ENCODE measurements around the gene TBC1D14. TPM values are rescaled to one million over a fixed set of nuclear protein-coding genes. Genes with fewer than 3 reads are reported as not detected.
A peak's percentile ranks its signal among the peaks of the same experiment; 100 is the strongest.

TBC1D14 gene
- total and polyA plus RNA-seq, 9 of the 15 experiments (the other 6 are each of a cell fraction or from before 2014, with no cell fraction given): 2.1 to 59.6 (median 44.8) TPM

GRCh38 chr4:6999172-7000086 is 89.8 kb downstream of the TBC1D14 start (continued):
- 0 out of 2 replicates have a peak, but pooled peaks have one; percentile 19 for TF ChIP-seq L3MBTL2 (IDR thresholded peaks at IDR 0.05)
- TF ChIP-seq PKNOX1 (IDR thresholded peaks at IDR 0.05): peak; percentile 39
- no peak for TF ChIP-seq MTA3 (IDR thresholded peaks at IDR 0.05; ENCODE audit: borderline replicate concordance)
- 0 out of 2 replicates have a peak, but pooled peaks have one; percentile 38 for TF ChIP-seq HDAC2 (IDR thresholded peaks at IDR 0.05)
- TF ChIP-seq VEZF1 (CRISPR knock-in tag; IDR thresholded peaks at IDR 0.05): no peak
- peak; percentile 67 for TF ChIP-seq MYC (IDR thresholded peaks at IDR 0.05; ENCODE audit: low read depth, low read length)
- TF ChIP-seq MYC (CRISPR knock-in tag; IDR thresholded peaks at IDR 0.05; ENCODE audit: borderline replicate concordance, low read depth): no peak
- no peak for TF ChIP-seq RBM14 (IDR thresholded peaks at IDR 0.05; ENCODE audit: borderline replicate concordance, insufficient read depth, low read depth, low read length)
- no peak for TF ChIP-seq NR2C1 (IDR thresholded peaks at IDR 0.05)
- 0 out of 2 replicates have a peak, but pooled peaks have one; percentile 10 for TF ChIP-seq NR2C1 (tag; IDR thresholded peaks at IDR 0.05)
- no peak for TF ChIP-seq ZNF76 (CRISPR knock-in tag; IDR thresholded peaks at IDR 0.05; ENCODE audit: borderline replicate concordance)
- TF ChIP-seq HDGF (IDR thresholded peaks at IDR 0.05): no peak
- TF ChIP-seq CUX1 (CRISPR knock-in tag; IDR thresholded peaks at IDR 0.05): no peak
- TF ChIP-seq ZNF551 (CRISPR knock-in tag; IDR thresholded peaks at IDR 0.05): no peak
- TF ChIP-seq NONO (IDR thresholded peaks at IDR 0.05; ENCODE audit: low read depth in 2 of 2, low read length in 1 of 2): no peak
- no peak for TF ChIP-seq GABPA (tag; conservative IDR thresholded peaks at IDR 0.05; ENCODE audit: low read depth)
- no peak for TF ChIP-seq XRCC3 (IDR thresholded peaks at IDR 0.05)
- TF ChIP-seq SRSF7 (optimal IDR thresholded peaks at IDR 0.05; ENCODE audit: low read depth, low read length): no peak
- peak; percentile 30 for TF ChIP-seq NEUROD1 (IDR thresholded peaks at IDR 0.05; ENCODE audit: borderline replicate concordance, low read depth, low read length, partially characterized antibody)
- TF ChIP-seq FOXP1 (CRISPR knock-in tag; IDR thresholded peaks at IDR 0.05): no peak

Data from K562 (cell line).